Activated gamma-delta T cell treated with anti-CD3 and anti-CD28 coated beads, Interleukin-2, amount 50 U/mL, for 16 hours (primary cell): ENCODE measurements around the gene FN1.
"Not testable (repeated sequence)": the region's sequence is repeated elsewhere in the genome, so short reads cannot be mapped to it uniquely, and the experiment has no call there.

Source experiments
- DNase-seq: peaks from one replicate; pipeline ENCODE4 v3.0.0-alpha.2; 2020; ENCODE audit warnings: low read depth

FN1 gene

GRCh38 chr2:215364157-215365155 is 71.4 kb downstream of the FN1 start:
- DNase-seq, result no peak

- DNase-seq, result no peak
Measured at GRCh38 chr2:215363461-215364156, 72.3 kb downstream of the FN1 start.

DNA sequence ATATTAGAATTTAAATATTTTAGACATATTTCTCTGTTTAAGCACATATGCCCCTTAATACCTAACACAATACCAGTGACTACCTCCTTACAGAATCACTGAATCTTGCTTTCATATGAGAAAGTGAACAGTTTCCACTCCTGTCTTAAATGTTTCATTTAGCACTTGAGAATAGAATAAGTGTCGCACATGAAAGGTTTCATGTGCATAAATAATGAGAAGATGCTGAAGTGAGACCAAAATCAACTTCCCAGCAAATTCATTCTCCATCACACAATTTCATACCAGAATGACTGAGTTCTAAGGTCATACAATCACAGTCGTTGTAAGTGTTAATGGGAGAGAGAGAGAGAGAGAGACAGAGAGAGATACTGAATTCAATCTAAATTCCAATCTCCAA is 72.8 kb downstream of the FN1 start:
- DNase-seq, result no peak

GRCh38 chr2:215362562-215362904 is 73.3 kb downstream of the FN1 start:
- DNase-seq, result no peak

DNA sequence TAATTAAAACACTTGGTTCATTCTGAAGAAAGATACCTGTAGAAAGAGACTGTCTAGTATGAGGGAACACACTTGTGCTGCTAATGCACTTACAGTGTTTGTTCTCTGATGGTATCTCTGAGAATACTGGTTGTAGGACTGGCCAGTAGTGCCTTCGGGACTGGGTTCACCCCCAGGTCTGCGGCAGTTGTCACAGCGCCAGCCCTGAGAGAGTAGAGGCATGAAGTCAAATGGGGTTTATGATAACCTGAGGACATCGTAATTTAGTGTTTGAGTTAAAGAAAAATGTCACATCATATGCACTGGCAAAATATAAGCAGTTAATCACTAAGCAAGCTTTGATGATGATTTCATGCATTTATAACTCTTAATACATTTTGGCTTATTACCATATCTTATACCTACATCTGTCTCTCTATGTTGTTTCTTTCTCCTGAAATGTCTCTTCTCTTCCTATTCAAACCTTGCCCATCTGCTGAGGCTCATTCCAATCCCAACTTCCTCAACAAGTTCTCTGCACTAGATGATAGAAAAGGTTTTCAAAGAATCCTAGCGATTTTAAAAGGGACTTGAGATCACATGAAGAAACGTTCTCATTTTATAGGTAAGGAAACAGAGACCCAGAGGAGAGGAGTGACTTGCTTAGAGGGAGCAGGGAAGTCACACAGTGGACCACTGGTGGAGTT is 73.8 kb downstream of the FN1 start:
- DNase-seq, result no peak

DNA sequence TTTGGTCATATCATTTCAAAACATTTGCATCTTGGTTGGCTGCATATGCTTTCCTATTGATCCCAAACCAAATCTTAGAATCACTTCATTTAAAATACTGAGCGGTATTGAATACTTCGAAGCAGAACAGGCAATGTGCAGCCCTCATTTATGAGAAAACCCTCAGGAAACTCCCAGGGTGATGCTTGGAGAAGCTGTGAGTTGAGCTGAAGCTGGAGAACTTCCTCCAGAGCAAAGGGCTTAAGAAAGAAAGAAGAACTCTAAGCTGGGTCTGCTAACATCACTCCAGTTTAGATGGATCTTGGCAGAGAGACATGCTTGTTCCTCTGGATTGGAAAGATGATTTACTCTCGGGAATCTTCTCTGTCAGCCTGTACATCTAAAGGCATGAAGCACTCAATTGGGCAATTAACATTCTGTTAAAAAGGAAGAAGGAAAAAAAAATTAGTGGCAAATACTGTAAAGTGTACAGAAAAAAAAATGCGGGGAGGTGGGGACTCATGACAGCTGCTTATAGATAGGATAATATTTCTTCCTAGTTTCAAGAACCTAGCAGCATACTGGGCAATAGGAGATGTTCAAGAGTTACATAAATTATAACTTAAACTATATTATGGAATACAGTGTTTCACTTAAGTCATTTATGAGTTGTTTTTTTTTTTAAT is 74.5 kb downstream of the FN1 start:
- DNase-seq, result no peak

- no peak for DNase-seq
Measured at GRCh38 chr2:215360596-215360995, 75.3 kb downstream of the FN1 start.

- not testable (repeated sequence) for DNase-seq
Measured at GRCh38 chr2:215360059-215360458, 75.8 kb downstream of the FN1 start.

DNA sequence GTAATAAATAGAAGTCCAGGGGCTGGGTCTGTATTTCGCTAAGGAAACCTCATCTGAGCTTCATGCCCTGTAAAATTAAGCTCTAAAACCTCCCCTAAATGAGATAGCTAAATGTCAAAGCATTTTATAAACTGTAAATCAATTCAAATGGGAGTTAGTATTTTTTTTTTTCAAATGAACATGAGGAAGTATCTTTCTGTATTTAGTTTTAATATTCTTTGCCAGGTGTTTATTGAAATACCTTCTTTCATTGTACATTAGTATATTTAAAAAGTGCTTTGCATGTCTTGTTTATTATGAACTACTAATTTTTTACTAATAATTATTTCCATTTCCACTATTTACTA is 76.3 kb downstream of the FN1 start:
- DNase-seq, result no peak

DNA sequence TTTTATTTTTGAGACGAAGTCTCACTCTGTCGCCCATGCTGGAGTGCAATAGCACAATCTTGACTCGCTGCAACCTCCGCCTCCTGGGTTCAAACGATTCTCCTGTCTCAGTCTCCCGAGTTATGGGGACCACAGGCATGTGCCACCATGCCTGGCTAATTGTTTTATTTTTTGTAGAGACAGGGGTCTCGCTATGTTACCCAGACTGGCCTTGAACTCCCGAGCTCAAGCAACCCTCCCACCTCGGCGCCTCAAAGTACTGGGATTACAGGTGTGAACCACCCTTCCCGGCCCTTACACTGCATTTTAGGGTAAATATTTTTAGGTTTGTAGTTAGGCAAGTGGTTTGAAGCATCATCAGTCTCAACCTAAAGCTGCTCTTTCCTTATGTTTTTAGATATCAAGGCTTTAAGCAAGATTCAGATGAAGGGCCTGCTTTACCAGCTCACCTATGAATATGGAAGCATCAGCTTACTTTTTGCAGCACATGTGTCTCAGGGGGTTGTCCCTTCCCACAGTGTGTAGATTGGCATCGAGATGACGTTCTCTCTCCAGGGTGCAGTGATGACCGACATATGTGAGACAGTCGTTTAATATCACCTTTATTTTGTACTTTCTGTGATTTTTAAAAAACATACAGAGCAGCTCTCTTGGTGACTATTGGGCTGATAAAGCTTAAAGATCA is 76.8 kb downstream of the FN1 start:
- DNase-seq, result no peak

DNA sequence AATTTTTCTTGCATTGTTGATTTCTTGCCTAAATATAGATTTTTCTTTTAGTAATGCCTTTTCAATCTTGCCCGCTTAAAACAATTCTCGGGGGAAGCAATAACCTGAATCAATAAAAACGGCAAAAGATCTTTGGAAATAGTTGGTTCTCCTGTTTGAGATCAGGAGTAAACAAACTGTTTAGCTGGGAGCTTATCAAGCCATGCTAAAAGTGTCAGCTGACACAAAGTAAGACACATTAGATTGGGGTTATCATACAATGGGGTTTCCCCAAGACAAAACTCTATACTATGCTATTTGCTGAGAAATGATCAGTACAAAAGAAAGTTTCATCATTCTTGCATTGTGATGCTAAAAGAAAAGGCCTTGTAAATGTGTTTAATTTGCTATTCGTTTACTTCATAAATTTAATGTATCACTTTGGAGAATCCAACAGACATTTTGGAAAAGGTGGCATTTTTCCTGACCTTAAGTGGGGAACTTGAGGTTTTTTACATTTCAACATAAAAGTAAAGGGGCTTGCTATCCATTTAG is 77.5 kb downstream of the FN1 start:
- no peak for DNase-seq

GRCh38 chr2:215357660-215358059 is 78.2 kb downstream of the FN1 start:
- no peak for DNase-seq

- DNase-seq, result no peak
Measured at GRCh38 chr2:215356948-215357461, 78.9 kb downstream of the FN1 start.

DNA sequence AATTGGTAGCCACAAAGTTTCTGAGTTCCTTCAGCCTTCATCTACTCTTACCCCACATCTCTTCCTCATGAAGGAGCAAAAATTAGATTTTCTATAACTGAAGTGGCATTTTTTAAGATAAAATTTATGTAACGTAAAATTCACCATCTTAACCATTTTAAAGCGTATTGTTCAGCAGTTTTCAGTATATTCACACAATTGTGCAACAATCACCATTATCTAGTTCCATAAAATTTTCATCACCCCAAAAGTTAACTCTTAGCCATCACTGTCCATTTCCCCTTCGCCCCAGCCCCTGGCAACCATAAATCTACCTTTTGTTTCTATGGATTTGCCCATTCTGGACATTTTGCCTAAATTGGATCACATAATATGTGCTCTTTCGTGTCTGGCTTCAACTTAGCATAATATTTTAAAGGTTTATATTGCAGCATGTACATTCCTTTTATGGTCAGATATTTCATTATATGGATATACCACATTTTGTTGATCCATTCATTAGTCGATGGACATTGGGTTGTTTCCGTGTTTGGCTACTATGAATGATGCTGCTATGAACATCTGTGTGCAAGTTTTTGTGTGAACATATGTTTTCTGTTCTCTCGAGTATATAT is 79.4 kb downstream of the FN1 start:
- DNase-seq, result no peak

GRCh38 chr2:215355801-215356200 is 80.1 kb downstream of the FN1 start:
- no peak for DNase-seq

- no peak for DNase-seq
Measured at GRCh38 chr2:215354771-215355695, 80.8 kb downstream of the FN1 start.

GRCh38 chr2:215352602-215353001 is 83.3 kb downstream of the FN1 start:
- no peak for DNase-seq

DNA sequence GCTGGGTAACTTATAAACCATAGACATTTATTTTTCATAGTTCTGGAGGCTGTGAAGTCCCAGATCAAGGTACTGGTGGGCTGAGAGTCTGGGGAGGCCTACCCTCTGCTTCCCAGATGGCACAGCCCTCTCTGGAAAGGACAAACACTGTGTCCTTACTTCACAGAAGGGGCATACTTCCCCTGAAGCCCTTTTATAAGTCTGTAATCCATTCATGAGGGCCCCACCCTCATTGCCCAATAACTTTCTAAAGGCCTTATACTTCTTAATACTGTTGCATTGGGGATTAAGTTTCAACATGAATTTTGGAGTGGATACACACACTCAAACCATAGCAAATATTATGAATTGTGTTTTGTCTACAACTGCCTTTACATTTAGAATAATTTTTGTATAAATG is 88.0 kb downstream of the FN1 start:
- DNase-seq, result no peak

GRCh38 chr2:215338883-215339679 is 96.8 kb downstream of the FN1 start:
- no peak for DNase-seq
